Neural progenitor cell (in vitro differentiated cells): Measurements from ENCODE around the gene PCDH15.

ENCODE experiments used
- EZH2phosphoT487 ChIP-seq: fragments of 200-600 bp; sonication (generic); IDR thresholded peaks from 2 replicates; pipeline ENCODE4 v1.6.1; 2017; ENCODE audit warnings: antibody characterized with exemption
- TF ChIP-seq, protein P1 (sequence below): fragments of 200-600 bp; sonication (generic); IDR thresholded peaks from 2 replicates; pipeline ENCODE4 v1.5.1; 2017; ENCODE audit warnings: antibody characterized with exemption, mild to moderate bottlenecking

DNA sequence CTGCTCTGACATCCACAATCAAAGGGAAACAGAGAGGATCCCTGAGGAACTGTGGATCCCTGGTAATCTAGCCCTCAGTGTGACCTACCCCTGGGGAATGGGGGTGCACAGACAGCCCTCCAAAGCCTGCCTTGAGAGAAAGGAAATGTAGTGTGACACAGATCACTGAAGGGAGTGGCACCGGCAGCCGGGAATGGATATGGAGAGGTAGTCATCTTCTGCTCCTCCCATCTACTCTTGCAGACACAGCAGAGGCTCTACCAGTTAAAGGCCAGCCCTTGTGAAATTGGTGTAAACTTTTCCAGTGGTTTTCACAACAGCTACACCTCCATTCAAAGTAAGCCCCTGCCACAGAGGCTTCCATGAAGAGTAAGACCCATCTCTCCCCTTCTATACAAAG is 144.4 kb downstream of the PCDH15 start:
- no peak for TF ChIP-seq EZH2phosphoT487
- TF ChIP-seq, protein P1, sequence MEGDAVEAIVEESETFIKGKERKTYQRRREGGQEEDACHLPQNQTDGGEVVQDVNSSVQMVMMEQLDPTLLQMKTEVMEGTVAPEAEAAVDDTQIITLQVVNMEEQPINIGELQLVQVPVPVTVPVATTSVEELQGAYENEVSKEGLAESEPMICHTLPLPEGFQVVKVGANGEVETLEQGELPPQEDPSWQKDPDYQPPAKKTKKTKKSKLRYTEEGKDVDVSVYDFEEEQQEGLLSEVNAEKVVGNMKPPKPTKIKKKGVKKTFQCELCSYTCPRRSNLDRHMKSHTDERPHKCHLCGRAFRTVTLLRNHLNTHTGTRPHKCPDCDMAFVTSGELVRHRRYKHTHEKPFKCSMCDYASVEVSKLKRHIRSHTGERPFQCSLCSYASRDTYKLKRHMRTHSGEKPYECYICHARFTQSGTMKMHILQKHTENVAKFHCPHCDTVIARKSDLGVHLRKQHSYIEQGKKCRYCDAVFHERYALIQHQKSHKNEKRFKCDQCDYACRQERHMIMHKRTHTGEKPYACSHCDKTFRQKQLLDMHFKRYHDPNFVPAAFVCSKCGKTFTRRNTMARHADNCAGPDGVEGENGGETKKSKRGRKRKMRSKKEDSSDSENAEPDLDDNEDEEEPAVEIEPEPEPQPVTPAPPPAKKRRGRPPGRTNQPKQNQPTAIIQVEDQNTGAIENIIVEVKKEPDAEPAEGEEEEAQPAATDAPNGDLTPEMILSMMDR: no peak
